ENCODE data around the gene MYBPC1. TPM values are rescaled to one million over a fixed set of nuclear protein-coding genes. Genes with fewer than 3 reads are reported as not detected.

Gene MYBPC1
- total and polyA plus RNA-seq, 2 experiments from 2014 or later, result 0.18 TPM; not detected in 1

- Histone ChIP-seq H3K4me2 (no peak overlapping the region), H3K27ac (ENCODE audit: low read depth) (no peak overlapping the region), H3K36me3 (ENCODE audit: insufficient read depth) (no peaks in the 10 kb centered on the region), H3K79me2 (replicated peaks; ENCODE audit: insufficient read depth) (peaks cover 21% of the 10 kb centered on the region), H3K27me3 (ENCODE audit: insufficient read depth) (no peaks in the 10 kb centered on the region), H3F3A (replicated peaks; ENCODE audit: low read depth) (no peaks in the 10 kb centered on the region), H3K9me2 (ENCODE audit: insufficient read depth) (no peaks in the 10 kb centered on the region), H2AFZ (no peak overlapping the region), H3K4me1 (ENCODE audit: insufficient read depth) (peaks cover 3% of the 10 kb centered on the region; the same call in 1 of the 2 replicates), H4K20me1 (replicated peaks; ENCODE audit: insufficient read depth) (0 out of 2 replicates have a peak, but pooled peaks cover 4% of the 10 kb centered on the region), H3K4me3 (no peak overlapping the region)
- Mint-ChIP-seq H3K36me3 (ENCODE audit: low read depth) (no peaks in the 10 kb centered on the region; the same call in 2 of the 3 replicates), H3K27ac (no peak overlapping the region; the same call in 1 of the 2 replicates), H3K4me1 (peaks cover 4% of the 10 kb centered on the region; the same call in 2 of the 3 replicates), H3K9me3 (no peaks in the 10 kb centered on the region), H3K4me3 (no peak overlapping the region), H3K27me3 (ENCODE audit: insufficient read depth, low read depth, poor library complexity) (no peaks in the 10 kb centered on the region)
- DNase-seq (ENCODE audit: low spot score) (no peak), ATAC-seq (no peak)
- TF ChIP-seq JUNB (IDR thresholded peaks at IDR 0.05; ENCODE audit: unreplicated experiment) (no peak), POLR2AphosphoS5 (IDR thresholded peaks at IDR 0.05; ENCODE audit: low read depth) (no peak), ZNF331 (CRISPR knock-in tag; IDR thresholded peaks at IDR 0.05; ENCODE audit: low read depth) (no peak)
- TF ChIP-seq, protein P1, sequence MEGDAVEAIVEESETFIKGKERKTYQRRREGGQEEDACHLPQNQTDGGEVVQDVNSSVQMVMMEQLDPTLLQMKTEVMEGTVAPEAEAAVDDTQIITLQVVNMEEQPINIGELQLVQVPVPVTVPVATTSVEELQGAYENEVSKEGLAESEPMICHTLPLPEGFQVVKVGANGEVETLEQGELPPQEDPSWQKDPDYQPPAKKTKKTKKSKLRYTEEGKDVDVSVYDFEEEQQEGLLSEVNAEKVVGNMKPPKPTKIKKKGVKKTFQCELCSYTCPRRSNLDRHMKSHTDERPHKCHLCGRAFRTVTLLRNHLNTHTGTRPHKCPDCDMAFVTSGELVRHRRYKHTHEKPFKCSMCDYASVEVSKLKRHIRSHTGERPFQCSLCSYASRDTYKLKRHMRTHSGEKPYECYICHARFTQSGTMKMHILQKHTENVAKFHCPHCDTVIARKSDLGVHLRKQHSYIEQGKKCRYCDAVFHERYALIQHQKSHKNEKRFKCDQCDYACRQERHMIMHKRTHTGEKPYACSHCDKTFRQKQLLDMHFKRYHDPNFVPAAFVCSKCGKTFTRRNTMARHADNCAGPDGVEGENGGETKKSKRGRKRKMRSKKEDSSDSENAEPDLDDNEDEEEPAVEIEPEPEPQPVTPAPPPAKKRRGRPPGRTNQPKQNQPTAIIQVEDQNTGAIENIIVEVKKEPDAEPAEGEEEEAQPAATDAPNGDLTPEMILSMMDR (conservative IDR thresholded peaks at IDR 0.05; ENCODE audit: low read depth in 2 of 2), result no peak
Measured at GRCh38 chr12:101707131-101707782, 112.5 kb downstream of the MYBPC1 start.

- H3K4me2 ChIP-seq, result no peak overlapping the region
- TF ChIP-seq JUNB (IDR thresholded peaks at IDR 0.05; ENCODE audit: unreplicated experiment) (no peak), ZNF114 (CRISPR knock-in tag; IDR thresholded peaks at IDR 0.05) (no peak), POLR2AphosphoS5 (IDR thresholded peaks at IDR 0.05; ENCODE audit: low read depth) (no peak), EZH2phosphoT487 (IDR thresholded peaks at IDR 0.05; ENCODE audit: unreplicated experiment) (no peak), ZNF331 (CRISPR knock-in tag; IDR thresholded peaks at IDR 0.05; ENCODE audit: low read depth) (no peak), CREB1 (CRISPR knock-in tag; IDR thresholded peaks at IDR 0.05; ENCODE audit: low read depth) (no peak), STAT1 (IDR thresholded peaks at IDR 0.05; ENCODE audit: unreplicated experiment) (no peak), EZH2 (IDR thresholded peaks at IDR 0.05; ENCODE audit: low read depth, unreplicated experiment) (no peak)
- TF ChIP-seq, protein P2, sequence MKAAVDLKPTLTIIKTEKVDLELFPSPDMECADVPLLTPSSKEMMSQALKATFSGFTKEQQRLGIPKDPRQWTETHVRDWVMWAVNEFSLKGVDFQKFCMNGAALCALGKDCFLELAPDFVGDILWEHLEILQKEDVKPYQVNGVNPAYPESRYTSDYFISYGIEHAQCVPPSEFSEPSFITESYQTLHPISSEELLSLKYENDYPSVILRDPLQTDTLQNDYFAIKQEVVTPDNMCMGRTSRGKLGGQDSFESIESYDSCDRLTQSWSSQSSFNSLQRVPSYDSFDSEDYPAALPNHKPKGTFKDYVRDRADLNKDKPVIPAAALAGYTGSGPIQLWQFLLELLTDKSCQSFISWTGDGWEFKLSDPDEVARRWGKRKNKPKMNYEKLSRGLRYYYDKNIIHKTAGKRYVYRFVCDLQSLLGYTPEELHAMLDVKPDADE (IDR thresholded peaks at IDR 0.05), result no peak
- no peaks in the 10 kb centered on the region for H4K20me1 ChIP-seq (replicated peaks; ENCODE audit: insufficient read depth)
- Mint-ChIP-seq H3K4me3 (no peak overlapping the region), H3K36me3 (ENCODE audit: low read depth) (no peaks in the 10 kb centered on the region; the same call in 2 of the 3 replicates), H3K27ac (no peak overlapping the region), H3K9me3 (no peaks in the 10 kb centered on the region), H3K4me1 (peaks cover 3% of the 10 kb centered on the region; the same call in 1 of the 3 replicates), H3K27me3 (ENCODE audit: insufficient read depth, low read depth, poor library complexity) (no peaks in the 10 kb centered on the region)
- peaks cover 12% of the 10 kb centered on the region; the same call in 1 of the 2 replicates for H3K79me2 ChIP-seq (replicated peaks; ENCODE audit: insufficient read depth)
- no peaks in the 10 kb centered on the region for H3K9me2 ChIP-seq (ENCODE audit: insufficient read depth)
- DNase-seq (ENCODE audit: low spot score), result no peak
- ATAC-seq, result no peak
- H3K27me3 ChIP-seq (ENCODE audit: insufficient read depth), result no peaks in the 10 kb centered on the region
- H3K4me1 ChIP-seq (ENCODE audit: insufficient read depth), result no peaks in the 10 kb centered on the region; the same call in 1 of the 2 replicates
- no peaks in the 10 kb centered on the region for H3K36me3 ChIP-seq (ENCODE audit: insufficient read depth)
- no peaks in the 10 kb centered on the region for H3F3A ChIP-seq (replicated peaks; ENCODE audit: low read depth)
- no peak overlapping the region for H2AFZ ChIP-seq
- no peak overlapping the region for H3K4me3 ChIP-seq
- no peak overlapping the region for H3K27ac ChIP-seq (ENCODE audit: low read depth)
Measured at GRCh38 chr12:101710288-101710687, 115.5 kb downstream of the MYBPC1 start.

All from GM23338 (cell line).